Duodenal mucosa (tissue), 2 donors: ENCODE results near the gene PGC.

Source experiments
- H3K27ac ChIP-seq: one replicate; pipeline ENCODE4 v1.7.0; 2013; ENCODE audit warnings: low read depth, low read length
- H3K27me3 ChIP-seq, 2 donors: one replicate each; pipeline ENCODE4 v1.7.0; 2013; ENCODE audit warnings: low read length in 2 of 2, control low read depth in 1 of 2; ENCODE audit not compliant: insufficient read depth in 2 of 2, control insufficient read depth in 1 of 2
- H3K36me3 ChIP-seq, 2 donors: one replicate each; pipeline ENCODE4 v1.7.0; 2013; ENCODE audit warnings: low read length in 2 of 2, control low read depth in 1 of 2; ENCODE audit not compliant: insufficient read depth in 2 of 2, control insufficient read depth in 1 of 2
- H3K4me1 ChIP-seq, 2 donors: one replicate each; pipeline ENCODE4 v1.7.0; 2013; ENCODE audit warnings: low read length in 2 of 2, control low read depth in 1 of 2; ENCODE audit not compliant: insufficient read depth in 2 of 2, control insufficient read depth in 1 of 2
- H3K4me3 ChIP-seq, 2 donors: one replicate each; pipeline ENCODE4 v1.7.0; 2013; ENCODE audit warnings: low read length in 2 of 2, low read depth in 1 of 2
- H3K9ac ChIP-seq, 2 donors: one replicate each; pipeline ENCODE4 v1.7.0; 2013; ENCODE audit warnings: low read length in 2 of 2, low read depth in 1 of 2
- H3K9me3 ChIP-seq, 2 donors: one replicate each; pipeline ENCODE4 v1.7.0; 2013; ENCODE audit warnings: low read length in 2 of 2, control low read depth in 1 of 2; ENCODE audit not compliant: control insufficient read depth in 1 of 2

The PGC gene

GRCh38 chr6:41721414-41721813 lies 25.8 kb downstream of the PGC start:
- Histone ChIP-seq H3K4me3 (no peak overlapping the region), H3K36me3 (no peaks in the 10 kb centered on the region), H3K27me3 (no peaks in the 10 kb centered on the region), H3K9me3 (no peaks in the 10 kb centered on the region), H3K4me1 (peaks cover 20 to 22% of the 10 kb centered on the region in 2 donors), H3K9ac (no peak overlapping the region), H3K27ac (no peak overlapping the region)

DNA sequence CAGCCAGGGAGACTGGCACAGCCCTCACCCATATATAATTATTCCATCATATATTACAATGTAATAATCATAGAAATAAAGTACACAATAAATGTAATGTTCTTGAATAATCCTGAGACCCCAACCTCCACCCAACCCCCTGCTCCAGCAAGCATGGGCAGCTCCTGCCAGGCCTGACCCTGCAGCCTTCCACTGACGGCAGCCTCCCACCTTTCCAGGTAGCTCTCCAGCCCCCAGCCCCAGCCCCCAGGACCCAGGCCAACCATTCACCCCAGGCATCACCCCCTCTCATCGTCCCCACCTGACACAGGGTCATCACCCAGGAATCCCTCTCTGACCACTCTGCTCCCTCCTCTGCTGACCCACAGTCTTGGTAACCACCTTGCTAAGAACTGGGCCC lies 26.4 kb downstream of the PGC start:
- no peak overlapping the region for H3K4me3 ChIP-seq
- H3K27me3 ChIP-seq, result no peaks in the 10 kb centered on the region
- H3K9ac ChIP-seq, result no peak overlapping the region
- no peaks in the 10 kb centered on the region for H3K9me3 ChIP-seq
- H3K27ac ChIP-seq, result no peak overlapping the region
- peaks cover 22% of the 10 kb centered on the region in 2 donors for H3K4me1 ChIP-seq
- no peaks in the 10 kb centered on the region for H3K36me3 ChIP-seq

DNA sequence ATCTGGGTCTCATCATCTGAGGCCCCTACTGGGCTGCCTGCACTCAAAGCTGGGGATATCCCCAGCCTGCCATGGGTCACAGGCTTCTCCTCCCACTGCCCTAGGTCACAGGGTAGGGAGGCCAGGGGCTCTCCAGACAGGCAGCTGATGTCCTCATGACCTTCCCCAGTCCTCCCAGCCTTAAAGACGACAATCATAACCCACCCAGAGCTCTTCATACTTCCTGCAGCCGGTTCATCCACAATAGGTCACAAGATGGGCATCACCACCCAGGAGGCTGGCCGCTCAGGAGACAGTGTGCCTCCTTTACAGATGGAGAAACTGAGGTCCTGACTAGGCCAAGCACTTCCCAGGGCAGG lies 27.0 kb downstream of the PGC start:
- Histone ChIP-seq H3K4me3 (no peak overlapping the region), H3K4me1 (peaks cover 20 to 22% of the 10 kb centered on the region in 2 donors), H3K9ac (no peak overlapping the region), H3K27me3 (no peaks in the 10 kb centered on the region), H3K36me3 (no peaks in the 10 kb centered on the region), H3K27ac (no peak overlapping the region), H3K9me3 (no peaks in the 10 kb centered on the region)

DNA sequence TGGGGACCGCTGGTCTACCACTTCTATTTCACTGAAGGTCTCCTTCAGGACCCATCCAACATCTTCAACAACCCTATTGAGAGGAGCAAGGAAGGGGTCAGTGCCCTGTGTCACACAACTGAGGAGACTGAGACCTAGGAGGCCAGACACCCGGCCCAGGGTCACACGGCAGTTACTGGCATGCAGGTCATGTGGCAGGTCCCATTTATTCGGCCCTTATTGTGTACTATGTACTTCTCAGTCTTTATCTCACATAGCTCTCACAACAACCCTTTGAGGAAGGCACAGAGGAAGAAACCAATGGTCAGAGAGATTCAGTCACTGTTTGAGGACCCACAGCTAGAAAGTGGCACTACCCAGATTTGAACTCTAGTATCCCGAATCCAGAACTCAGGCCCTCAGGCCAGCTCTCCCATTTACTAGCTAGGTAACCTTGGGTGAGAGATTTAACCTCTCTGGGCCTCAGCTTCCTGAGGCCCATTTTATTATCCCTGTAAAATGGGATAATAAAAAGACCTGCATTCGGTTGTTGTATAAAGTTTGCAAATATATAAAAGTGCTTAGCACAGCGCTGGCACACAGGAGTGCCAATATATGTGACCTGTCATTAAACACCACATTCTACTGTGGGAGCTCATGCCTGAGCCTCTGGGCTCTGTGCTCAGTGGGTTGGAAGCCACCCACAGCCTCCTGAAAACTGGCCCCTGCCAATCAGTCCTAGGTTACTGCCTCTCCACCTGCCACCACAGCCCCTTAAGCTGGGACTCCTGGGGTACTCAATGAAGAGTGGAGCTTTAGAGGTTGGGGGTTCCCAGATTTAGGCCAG lies 27.5 kb downstream of the PGC start:
- Histone ChIP-seq H3K9ac (no peak overlapping the region), H3K4me1 (peaks cover 15 to 16% of the 10 kb centered on the region in 2 donors), H3K27me3 (no peaks in the 10 kb centered on the region), H3K9me3 (no peaks in the 10 kb centered on the region), H3K27ac (no peak overlapping the region), H3K4me3 (no peak overlapping the region), H3K36me3 (no peaks in the 10 kb centered on the region)

- Histone ChIP-seq H3K9me3 (no peaks in the 10 kb centered on the region), H3K4me3 (no peak overlapping the region), H3K9ac (no peak overlapping the region), H3K4me1 (peaks cover 11 to 17% of the 10 kb centered on the region in 2 donors), H3K36me3 (no peaks in the 10 kb centered on the region), H3K27me3 (no peaks in the 10 kb centered on the region), H3K27ac (no peak overlapping the region)
Observed at GRCh38 chr6:41718828-41719227, 28.4 kb downstream of the PGC start.

DNA sequence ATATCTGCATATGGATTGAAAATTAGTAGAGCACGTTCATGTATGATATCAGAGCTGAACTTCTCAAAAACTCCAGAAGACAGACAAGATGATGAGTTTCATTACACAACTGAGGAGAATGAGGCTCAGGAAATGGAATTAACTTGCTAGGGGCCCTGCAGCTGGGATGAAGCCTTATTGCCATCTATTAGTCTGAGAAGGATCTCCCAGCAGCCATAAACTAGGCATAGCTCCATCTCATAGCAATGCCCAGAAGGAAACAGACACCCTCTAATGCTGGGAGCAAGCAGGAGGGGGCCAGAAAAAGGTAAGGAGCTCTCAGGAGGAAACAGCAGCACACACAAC lies 29.8 kb downstream of the PGC start:
- Histone ChIP-seq H3K4me1 (peaks cover 21 to 28% of the 10 kb centered on the region in 2 donors), H3K4me3 (no peak overlapping the region), H3K36me3 (no peaks in the 10 kb centered on the region), H3K27ac (no peak overlapping the region), H3K9ac (no peak overlapping the region), H3K27me3 (no peaks in the 10 kb centered on the region), H3K9me3 (no peaks in the 10 kb centered on the region)

DNA sequence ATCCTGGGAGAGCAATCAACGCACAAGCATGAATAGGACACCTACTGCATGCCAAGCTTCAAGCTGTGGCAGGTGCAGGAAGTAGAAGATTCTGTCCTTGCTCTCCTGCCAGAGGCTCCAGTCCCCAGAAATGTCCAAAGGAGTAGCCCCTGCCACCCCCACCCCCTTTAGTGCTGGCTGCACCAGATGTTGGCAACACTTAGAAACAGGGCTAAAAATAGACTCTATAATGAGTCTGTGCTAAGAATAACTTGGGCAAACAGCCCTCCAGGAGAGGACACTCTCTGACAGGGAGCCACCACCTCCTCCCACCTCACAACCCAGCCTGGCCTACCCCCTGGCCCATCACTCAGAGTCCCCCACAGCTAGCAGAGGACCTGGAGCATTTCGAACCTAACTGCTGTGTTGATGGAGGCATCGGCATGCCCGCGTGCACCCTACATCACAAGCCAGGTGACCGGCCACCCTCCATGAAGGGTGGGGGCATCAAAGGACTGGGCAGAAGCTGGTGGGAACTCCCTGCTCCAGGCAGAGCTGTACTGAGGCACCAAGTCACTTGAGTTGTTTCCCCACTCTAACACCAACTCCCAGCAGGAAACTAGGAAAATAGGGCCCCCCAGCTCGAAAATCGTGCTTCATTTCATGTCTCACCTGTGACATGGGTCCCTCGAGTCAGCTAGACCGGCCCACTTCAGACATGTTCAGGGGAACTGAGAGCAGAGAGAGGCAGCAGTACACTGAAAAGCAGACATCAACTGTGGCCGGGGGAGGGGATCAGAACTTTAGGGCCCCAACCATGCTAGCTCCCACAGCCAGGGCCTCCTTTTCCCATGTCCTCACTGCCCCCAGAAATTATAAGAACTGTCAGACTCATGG lies 30.4 kb downstream of the PGC start:
- H3K9me3 ChIP-seq, result no peaks in the 10 kb centered on the region
- H3K27ac ChIP-seq, result no peak overlapping the region
- H3K4me1 ChIP-seq, result peaks cover 21 to 30% of the 10 kb centered on the region in 2 donors
- no peaks in the 10 kb centered on the region for H3K27me3 ChIP-seq
- H3K4me3 ChIP-seq, result no peak overlapping the region
- H3K9ac ChIP-seq, result no peak overlapping the region
- no peaks in the 10 kb centered on the region for H3K36me3 ChIP-seq

GRCh38 chr6:41715795-41716515 lies 31.2 kb downstream of the PGC start:
- H3K27ac ChIP-seq, result no peak overlapping the region
- no peak overlapping the region for H3K9ac ChIP-seq
- H3K4me1 ChIP-seq, result peaks cover 21 to 30% of the 10 kb centered on the region in 2 donors

DNA sequence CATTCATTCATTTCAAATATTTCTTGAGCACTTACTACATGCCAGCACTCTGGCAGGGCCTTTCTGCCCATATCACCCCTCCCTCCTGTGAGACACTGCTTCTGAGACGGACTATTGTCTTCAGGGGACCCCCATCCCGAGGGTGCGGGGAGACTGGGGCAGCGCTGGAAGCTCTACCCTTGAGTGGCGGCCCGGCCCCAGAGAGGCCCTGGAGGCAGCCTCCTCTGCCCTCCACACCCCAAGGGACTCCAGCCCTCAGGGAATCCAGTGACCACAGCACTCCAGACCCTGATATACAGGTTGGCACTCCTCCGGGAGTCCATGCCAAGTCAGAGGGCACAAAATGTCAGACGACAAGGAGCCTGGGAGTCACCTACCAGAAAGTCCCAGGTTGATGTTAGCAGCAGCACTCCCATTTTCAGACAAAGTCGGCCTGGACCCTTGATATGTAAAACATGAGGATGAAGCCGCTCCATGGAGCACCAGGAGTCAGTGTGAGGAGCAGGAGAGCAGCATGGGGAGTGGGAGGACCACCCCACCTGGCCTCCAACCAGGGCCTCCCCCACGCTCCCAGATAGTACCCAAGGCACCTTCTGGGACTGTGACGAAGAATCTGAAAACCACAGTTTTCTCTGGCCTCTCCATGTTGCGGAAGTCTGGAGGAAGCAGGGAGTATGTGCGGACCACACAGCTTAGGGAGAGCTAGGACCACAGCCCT lies 32.5 kb downstream of the PGC start:
- H3K36me3 ChIP-seq, result no peaks in the 10 kb centered on the region
- H3K27me3 ChIP-seq, result no peaks in the 10 kb centered on the region
- no peak overlapping the region for H3K27ac ChIP-seq
- H3K9me3 ChIP-seq, result no peaks in the 10 kb centered on the region
- peaks cover 21 to 30% of the 10 kb centered on the region in 2 donors for H3K4me1 ChIP-seq
- H3K9ac ChIP-seq, result no peak overlapping the region
- no peak overlapping the region for H3K4me3 ChIP-seq

More at GRCh38 chr6:41715795-41716515, 31.2 kb downstream of the PGC start:
- Histone ChIP-seq H3K36me3 (no peaks in the 10 kb centered on the region), H3K4me3 (no peak overlapping the region), H3K9me3 (no peaks in the 10 kb centered on the region), H3K27me3 (no peaks in the 10 kb centered on the region)
